CD8-positive, alpha-beta memory T cell (primary cell): ENCODE results near the gene RBM45. TPM values are rescaled to one million over a fixed set of nuclear protein-coding genes. Genes with fewer than 3 reads are reported as not detected.

Source experiments
- CTCF ChIA-PET: fragments of 350-600 bp; sonication (Branson Sonifier 250); formaldehyde crosslinking; loops from one replicate; lab custom pipeline; 2021; ENCODE audit warnings: antibody characterized with exemption; lab: Charles Lee
- POLR2A ChIA-PET: fragments of 350-600 bp; sonication (Branson Sonifier 250); formaldehyde crosslinking; loops from one replicate; lab custom pipeline; 2021; ENCODE audit warnings: antibody characterized with exemption; lab: Charles Lee
- DNase-seq, 5 donors: peaks; one replicate each; pipeline versions ENCODE4 v3.0.0 to v3.0.0-alpha.2; 2020 to 2022; ENCODE audit warnings: mixed read lengths in 1 of 5
- H3K27ac ChIP-seq: one replicate; pipeline ENCODE4 v1.7.0; 2013; ENCODE audit warnings: low read depth, mild to moderate bottlenecking, low read length, moderate library complexity
- H3K27me3 ChIP-seq: 2 replicates; pipeline ENCODE4 v1.7.0; 2013; ENCODE audit warnings: low read length, mild to moderate bottlenecking; ENCODE audit not compliant: insufficient read depth, poor library complexity, severe bottlenecking
- H3K36me3 ChIP-seq: 2 replicates; pipeline ENCODE4 v1.7.0; 2013; ENCODE audit warnings: mild to moderate bottlenecking, low read length, moderate library complexity; ENCODE audit not compliant: insufficient read depth
- H3K4me1 ChIP-seq: 2 replicates; pipeline ENCODE4 v1.7.0; 2013; ENCODE audit warnings: mild to moderate bottlenecking, low read length, moderate library complexity; ENCODE audit not compliant: insufficient read depth
- H3K4me3 ChIP-seq: 2 replicates; pipeline ENCODE4 v1.7.0; 2013; ENCODE audit warnings: mild to moderate bottlenecking, low read length
- H3K9me3 ChIP-seq: 2 replicates; pipeline ENCODE4 v1.7.0; 2013; ENCODE audit warnings: mild to moderate bottlenecking, low read length
- H3K27ac Mint-ChIP-seq, 8 donors: one replicate each; pipeline ENCODE4 v1.8.0; 2020 to 2021; ENCODE audit warnings: mixed read lengths in 8 of 8, mild to moderate bottlenecking in 6 of 8, inconsistent platforms in 3 of 8, moderate library complexity in 3 of 8
- H3K27me3 Mint-ChIP-seq, 2 donors: one replicate each; pipeline ENCODE4 v1.8.0; 2020 to 2021; ENCODE audit warnings: mixed read lengths in 2 of 2, mild to moderate bottlenecking in 1 of 2, moderate library complexity in 1 of 2
- H3K36me3 Mint-ChIP-seq, 3 donors: one replicate each; pipeline ENCODE4 v1.8.0; 2020 to 2021; ENCODE audit warnings: mixed read lengths in 3 of 3, inconsistent platforms in 1 of 3, mild to moderate bottlenecking in 1 of 3
- H3K4me1 Mint-ChIP-seq, 3 donors: one replicate each; pipeline ENCODE4 v1.8.0; 2020 to 2021; ENCODE audit warnings: mixed read lengths in 3 of 3, inconsistent platforms in 1 of 3, mild to moderate bottlenecking in 1 of 3
- H3K4me3 Mint-ChIP-seq, 7 donors: one replicate each; pipeline ENCODE4 v1.8.0; 2020 to 2021; ENCODE audit warnings: mixed read lengths in 7 of 7, mild to moderate bottlenecking in 6 of 7, moderate library complexity in 4 of 7, inconsistent platforms in 2 of 7
- H3K9me3 Mint-ChIP-seq, 5 donors: one replicate each; pipeline ENCODE4 v1.8.0; 2020 to 2022; ENCODE audit warnings: mixed read lengths in 5 of 5, mild to moderate bottlenecking in 3 of 5, moderate library complexity in 2 of 5, inconsistent platforms in 1 of 5
- polyA plus RNA-seq: library from polyadenylated mRNA; unstranded; fragments of 300-500 nt; fragmentation: Illumina TruSeq; gene quantifications from one replicate; pipeline ENCODE4 v1.2.3, GENCODE V29; 2021
- total RNA-seq, 2 experiments: library from RNA; stranded (reverse); gene quantifications; one replicate each; pipeline ENCODE4 v1.2.3, GENCODE V29; 2021

RBM45 gene
- total and polyA plus RNA-seq, 3 experiments from 2014 or later = 7.9 to 12.7 (median 11.9) TPM

DNA sequence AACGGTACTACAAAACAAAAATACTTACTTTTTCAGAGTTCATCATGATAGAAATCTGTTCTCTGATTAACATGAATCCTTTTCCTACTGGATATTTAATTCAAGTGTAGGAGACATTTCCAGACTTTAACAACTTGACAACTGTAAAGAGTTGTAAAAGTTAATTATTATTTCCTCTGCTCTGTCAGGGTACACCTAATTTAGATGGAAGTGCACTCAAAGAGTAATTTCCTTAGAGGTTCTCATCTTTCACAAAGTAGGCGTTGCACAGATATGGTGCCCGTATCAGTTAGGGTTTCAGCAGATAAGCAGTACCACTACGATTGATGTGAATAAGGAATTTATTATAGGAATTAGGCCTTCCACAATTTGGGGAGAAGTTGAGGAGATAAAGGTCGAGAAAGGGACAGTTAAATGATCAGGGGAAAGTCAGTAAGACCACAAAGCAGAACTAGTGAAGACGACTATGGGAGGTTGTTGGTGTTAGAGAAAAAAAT is 23.4 kb upstream of the RBM45 start:
- H3K9me3 Mint-ChIP-seq = no peaks in the 10 kb centered on the region
- H3K36me3 Mint-ChIP-seq = no peaks in the 10 kb centered on the region
- Histone ChIP-seq H3K27ac (no peak overlapping the region), H3K4me1 (no peaks in the 10 kb centered on the region), H3K27me3 (no peaks in the 10 kb centered on the region), H3K4me3 (no peak overlapping the region), H3K9me3 (no peaks in the 10 kb centered on the region), H3K36me3 (no peaks in the 10 kb centered on the region)
- ChIA-PET POLR2A (no interaction called here), CTCF (no interaction called here)
- peaks cover 6 to 42% of the 10 kb centered on the region in 2 donors for H3K27me3 Mint-ChIP-seq
- no peak for DNase-seq
- no peak overlapping the region for H3K4me3 Mint-ChIP-seq
- H3K4me1 Mint-ChIP-seq = no peaks in the 10 kb centered on the region
- peak overlapping the region in 1 of 8 donors; percentile 1 for H3K27ac Mint-ChIP-seq

DNA sequence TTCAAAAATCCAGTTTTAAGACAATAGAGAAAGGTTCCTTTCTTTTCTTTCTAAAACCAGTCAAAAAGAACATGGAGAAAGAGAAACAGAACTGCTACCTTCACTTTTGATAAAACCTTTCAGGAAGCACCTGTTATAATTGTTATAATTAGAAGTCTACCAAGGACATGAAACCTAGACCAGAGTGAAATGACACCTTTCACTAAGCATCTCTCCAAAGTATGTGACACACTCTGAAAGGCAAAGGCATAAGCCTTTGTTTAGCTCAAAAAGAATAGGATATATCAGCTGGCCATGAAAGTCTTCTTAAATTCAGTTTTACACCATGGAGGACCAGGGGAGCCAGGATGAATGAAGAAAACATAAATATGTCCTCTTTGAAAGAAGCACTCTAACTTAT is 18.8 kb upstream of the RBM45 start:
- Mint-ChIP-seq H3K27ac (no peak overlapping the region), H3K27me3 (peaks cover 10 to 34% of the 10 kb centered on the region in 2 donors)
- POLR2A ChIA-PET = no interaction called here

DNA sequence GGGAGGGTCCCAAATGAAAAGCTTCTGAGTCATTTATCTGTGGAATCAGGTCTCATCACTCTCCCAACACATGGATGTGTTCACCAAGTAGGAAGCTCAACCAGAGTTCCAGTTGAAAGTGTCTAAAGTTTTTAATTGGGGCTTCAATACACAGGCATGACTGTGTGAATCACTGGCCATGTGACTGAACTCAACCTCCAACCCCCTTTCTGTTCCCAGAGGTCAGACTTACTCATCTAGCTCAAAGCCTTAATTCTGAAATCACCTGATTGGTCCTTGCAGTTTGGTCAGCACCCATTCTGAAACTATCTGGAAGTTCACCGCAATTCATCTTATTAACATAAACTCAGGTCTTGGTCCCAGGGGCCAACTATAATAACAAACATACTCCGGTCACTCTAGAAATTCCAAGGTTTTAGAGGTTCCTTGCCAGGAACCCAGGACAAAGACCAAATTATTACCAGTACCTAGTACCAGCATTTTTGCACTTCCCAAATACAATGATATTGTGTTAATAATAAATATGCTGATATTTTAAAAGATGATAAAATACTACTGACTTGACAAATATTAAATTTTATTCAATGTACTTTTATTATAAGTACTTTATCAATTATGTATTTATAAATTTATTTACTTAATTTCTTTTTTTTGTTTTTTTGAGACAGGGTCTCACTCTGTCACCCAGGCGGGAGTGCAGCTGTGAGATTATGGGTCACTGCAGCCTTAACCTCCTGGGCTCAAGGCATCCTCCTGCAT is 10.7 kb upstream of the RBM45 start:
- no peak overlapping the region for H3K4me3 ChIP-seq
- H3K4me1 ChIP-seq = no peaks in the 10 kb centered on the region
- H3K36me3 ChIP-seq = no peaks in the 10 kb centered on the region
- CTCF ChIA-PET = interaction anchor here (1.5 to 1.6 kb wide), 2 partner anchors 9 to 11 kb away, joined by 4 to 5 read pairs; partner anchors contain the start of gene RBM45
- no peaks in the 10 kb centered on the region for H3K27me3 ChIP-seq
- no peak overlapping the region for H3K27ac Mint-ChIP-seq
- POLR2A ChIA-PET = no interaction called here
- no peaks in the 10 kb centered on the region for H3K9me3 Mint-ChIP-seq
- H3K27me3 Mint-ChIP-seq = peaks cover 3 to 17% of the 10 kb centered on the region in 2 donors
- no peak for DNase-seq
- H3K9me3 ChIP-seq = no peaks in the 10 kb centered on the region
- H3K4me3 Mint-ChIP-seq = no peak overlapping the region
- H3K27ac ChIP-seq = no peak overlapping the region
- peaks cover 0 to 3% (median 0%) of the 10 kb centered on the region in 3 donors for H3K36me3 Mint-ChIP-seq
- H3K4me1 Mint-ChIP-seq = no peaks in the 10 kb centered on the region

More for the DNA sequence above, 18.8 kb upstream of the RBM45 start:
- Mint-ChIP-seq H3K4me1 (no peaks in the 10 kb centered on the region), H3K4me3 (no peak overlapping the region), H3K9me3 (no peaks in the 10 kb centered on the region), H3K36me3 (peaks cover 0 to 5% (median 0%) of the 10 kb centered on the region in 3 donors)
- CTCF ChIA-PET = interaction anchor here (0.9 kb wide), 1 partner anchor 18 kb away, joined by 4 read pairs; the partner anchor contains the start of gene RBM45
- Histone ChIP-seq H3K27ac (no peak overlapping the region), H3K4me1 (no peaks in the 10 kb centered on the region), H3K4me3 (no peak overlapping the region), H3K27me3 (no peaks in the 10 kb centered on the region), H3K9me3 (no peaks in the 10 kb centered on the region), H3K36me3 (no peaks in the 10 kb centered on the region)
- DNase-seq = no peak

DNA sequence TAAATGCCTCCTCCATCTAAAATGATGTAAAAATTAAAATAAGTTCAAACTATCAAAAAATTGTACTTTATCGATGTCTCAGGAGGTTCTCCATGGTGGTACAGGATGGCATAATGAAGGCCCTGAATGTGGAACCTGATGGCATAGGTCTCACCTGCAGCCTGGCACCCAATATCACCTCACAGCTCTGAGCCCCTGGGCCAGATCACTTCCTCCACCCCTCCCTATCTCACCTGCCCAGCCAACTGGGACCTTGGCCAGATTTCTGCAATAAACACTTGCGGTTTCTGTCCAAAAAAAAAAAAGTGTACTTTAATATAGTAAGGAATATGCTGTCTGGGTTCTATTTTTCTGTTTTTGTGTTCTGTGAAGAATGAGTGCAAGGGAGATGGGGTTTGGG is 6.7 kb upstream of the RBM45 start:
- Histone ChIP-seq H3K4me1 (no peaks in the 10 kb centered on the region), H3K9me3 (no peaks in the 10 kb centered on the region), H3K27me3 (no peaks in the 10 kb centered on the region), H3K36me3 (no peaks in the 10 kb centered on the region), H3K4me3 (no peak overlapping the region), H3K27ac (no peak overlapping the region)
- Mint-ChIP-seq H3K9me3 (no peaks in the 10 kb centered on the region), H3K27me3 (peaks cover 2 to 7% of the 10 kb centered on the region in 2 donors), H3K27ac (peak overlapping the region in 1 of 8 donors; percentile 32), H3K4me3 (no peak overlapping the region), H3K4me1 (peaks cover 0 to 4% (median 0%) of the 10 kb centered on the region in 3 donors), H3K36me3 (no peaks in the 10 kb centered on the region)
- CTCF ChIA-PET = no interaction called here
- no peak for DNase-seq
- POLR2A ChIA-PET = no interaction called here

DNA sequence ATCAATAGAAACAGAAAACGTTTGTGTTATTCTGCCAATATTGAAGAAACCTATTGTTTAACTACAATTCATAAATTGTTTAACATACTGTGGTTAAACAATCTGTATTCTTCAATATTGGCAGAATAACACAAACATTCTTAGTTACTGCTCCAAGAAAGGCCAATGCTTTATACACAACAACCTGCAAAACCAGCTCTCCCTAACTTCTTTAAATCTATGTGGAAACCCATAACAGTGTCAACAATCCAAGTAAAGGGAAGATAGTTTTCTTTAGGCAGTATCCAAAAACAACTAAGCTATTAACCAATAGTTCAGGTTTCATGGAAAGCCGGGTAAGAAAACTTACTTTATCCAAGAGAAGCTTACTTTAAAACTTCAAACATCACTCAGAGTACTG is 6.2 kb upstream of the RBM45 start:
- Histone ChIP-seq H3K4me1 (no peaks in the 10 kb centered on the region), H3K27ac (no peak overlapping the region), H3K4me3 (no peak overlapping the region), H3K36me3 (no peaks in the 10 kb centered on the region), H3K27me3 (no peaks in the 10 kb centered on the region), H3K9me3 (no peaks in the 10 kb centered on the region)
- H3K36me3 Mint-ChIP-seq = no peaks in the 10 kb centered on the region
- peaks cover 2 to 7% of the 10 kb centered on the region in 2 donors for H3K27me3 Mint-ChIP-seq
- DNase-seq = no peak
- H3K4me1 Mint-ChIP-seq = peaks cover 0 to 4% (median 0%) of the 10 kb centered on the region in 3 donors
- H3K9me3 Mint-ChIP-seq = no peaks in the 10 kb centered on the region
- H3K4me3 Mint-ChIP-seq = no peak overlapping the region
- peak overlapping the region in 1 of 8 donors; percentile 72 for H3K27ac Mint-ChIP-seq
- ChIA-PET CTCF (no interaction called here), POLR2A (no interaction called here)

DNA sequence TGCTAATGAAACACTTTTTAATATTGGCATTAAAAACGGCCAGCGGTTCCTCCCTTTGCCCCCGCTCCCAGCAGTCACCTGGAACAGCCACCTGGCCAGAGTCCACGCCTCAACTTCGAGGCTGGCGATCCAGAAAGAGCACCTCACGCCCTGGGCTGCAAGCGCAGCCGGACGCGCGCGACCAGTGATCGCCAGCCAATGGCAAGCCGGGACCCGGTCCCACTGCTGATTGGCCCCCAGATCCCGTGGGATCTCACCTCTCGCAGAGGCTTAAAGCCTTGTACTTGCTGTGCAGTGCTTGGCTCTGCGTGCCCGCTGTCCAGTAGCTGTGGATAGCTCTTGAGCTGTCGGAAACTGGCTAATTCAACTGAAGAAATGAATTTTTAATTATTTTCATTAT is 4.1 kb upstream of the RBM45 start:
- Mint-ChIP-seq H3K4me1 (peaks cover 12 to 18% (median 17%) of the 10 kb centered on the region in 3 donors), H3K36me3 (peaks cover 0 to 7% (median 0%) of the 10 kb centered on the region in 3 donors), H3K9me3 (no peaks in the 10 kb centered on the region), H3K27me3 (peaks cover 2 to 7% of the 10 kb centered on the region in 2 donors), H3K27ac (no peak overlapping the region), H3K4me3 (no peak overlapping the region)
- no peak for DNase-seq
- Histone ChIP-seq H3K36me3 (no peaks in the 10 kb centered on the region), H3K4me3 (no peak overlapping the region), H3K27me3 (no peaks in the 10 kb centered on the region), H3K27ac (no peak overlapping the region), H3K9me3 (no peaks in the 10 kb centered on the region), H3K4me1 (peaks cover 10% of the 10 kb centered on the region)
- CTCF ChIA-PET = no interaction called here
- POLR2A ChIA-PET = no interaction called here

DNA sequence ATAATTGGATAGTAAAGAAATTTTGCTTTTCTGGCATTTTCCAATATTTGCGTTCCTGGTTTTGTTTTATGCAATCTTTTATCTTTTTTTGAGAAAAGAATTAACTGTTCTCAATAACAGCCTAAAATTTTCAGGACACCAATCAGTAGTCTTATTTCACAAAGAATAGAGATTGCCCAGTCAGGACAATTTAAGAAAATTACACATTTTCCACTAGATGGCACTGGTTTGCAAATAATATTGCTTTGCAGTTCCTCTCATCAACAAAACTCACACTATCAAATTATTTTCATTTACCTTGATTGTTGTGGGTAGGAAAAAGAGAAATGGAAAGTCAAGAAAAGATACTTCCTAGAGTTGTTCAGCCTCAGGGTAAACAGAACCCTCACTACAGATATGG is 2.4 kb upstream of the RBM45 start:
- POLR2A ChIA-PET = no interaction called here
- Mint-ChIP-seq H3K9me3 (no peaks in the 10 kb centered on the region), H3K4me1 (peaks cover 25 to 34% (median 33%) of the 10 kb centered on the region in 3 donors), H3K27ac (peak overlapping the region in 2 of 8 donors; percentile 10 to 40), H3K4me3 (peak overlapping the region in 2 of 7 donors; percentile 42 to 72), H3K27me3 (peaks cover 2 to 7% of the 10 kb centered on the region in 2 donors), H3K36me3 (peaks cover 0 to 7% (median 0%) of the 10 kb centered on the region in 3 donors)
- no peaks in the 10 kb centered on the region for H3K36me3 ChIP-seq
- H3K4me3 ChIP-seq = no peak overlapping the region
- no peak overlapping the region for H3K27ac ChIP-seq
- peaks cover 15% of the 10 kb centered on the region for H3K4me1 ChIP-seq
- no peaks in the 10 kb centered on the region for H3K27me3 ChIP-seq
- H3K9me3 ChIP-seq = no peaks in the 10 kb centered on the region
- DNase-seq = peak in 2 of 5 donors; percentile 15 to 22
- CTCF ChIA-PET = no interaction called here

DNA sequence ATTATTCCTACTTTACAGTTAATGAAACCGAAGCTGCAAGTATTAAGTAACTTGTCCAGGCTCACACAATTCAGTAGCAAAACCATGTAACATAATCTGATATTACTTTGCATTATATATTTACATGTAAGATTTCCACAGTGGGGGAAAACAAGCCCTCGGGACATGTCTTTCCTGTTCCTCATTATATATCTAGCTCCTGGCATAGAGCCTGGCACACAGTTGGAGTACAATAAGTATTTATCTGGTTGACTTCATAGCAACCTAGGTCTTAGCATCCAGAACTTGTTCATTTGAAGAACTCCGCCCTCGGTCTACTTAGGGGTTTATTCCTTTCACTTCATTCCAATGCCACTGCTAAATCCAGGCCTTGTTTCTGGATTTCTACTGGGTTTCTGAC is 1.6 kb upstream of the RBM45 start:
- Mint-ChIP-seq H3K4me3 (no peak overlapping the region), H3K36me3 (peaks cover 0 to 12% (median 2%) of the 10 kb centered on the region in 3 donors)
- POLR2A ChIA-PET = no interaction called here

More for the DNA sequence above, 1.6 kb upstream of the RBM45 start:
- H3K9me3 ChIP-seq = no peaks in the 10 kb centered on the region
- Mint-ChIP-seq H3K9me3 (no peaks in the 10 kb centered on the region), H3K27me3 (peaks cover 2 to 7% of the 10 kb centered on the region in 2 donors), H3K4me1 (peaks cover 30 to 43% (median 42%) of the 10 kb centered on the region in 3 donors), H3K27ac (no peak overlapping the region)
- H3K27ac ChIP-seq = no peak overlapping the region
- DNase-seq = no peak
- CTCF ChIA-PET = interaction anchor here (1.3 to 1.5 kb wide), 2 partner anchors 10 to 38 kb away, joined by 3 to 4 read pairs; no protein-coding TSS in a partner anchor
- no peaks in the 10 kb centered on the region for H3K36me3 ChIP-seq
- H3K4me1 ChIP-seq = peaks cover 15% of the 10 kb centered on the region
- H3K27me3 ChIP-seq = no peaks in the 10 kb centered on the region
- H3K4me3 ChIP-seq = no peak overlapping the region
